Measurements from ENCODE around the gene GATD1.

DNA sequence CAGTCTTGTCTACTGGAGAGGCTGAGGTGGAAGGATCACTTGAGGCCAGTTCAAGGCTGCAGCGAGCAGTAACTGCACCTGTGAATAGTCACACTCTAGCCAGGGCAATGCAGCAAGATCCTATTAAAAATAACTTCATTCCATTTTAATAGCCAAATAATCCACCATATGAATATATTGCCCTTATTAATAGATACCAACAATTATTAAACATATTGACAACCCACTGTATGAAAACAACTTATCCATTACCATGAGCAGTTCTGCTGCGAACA lies 10.4 kb downstream of the GATD1 start:
- TF ChIP-seq, protein P1, sequence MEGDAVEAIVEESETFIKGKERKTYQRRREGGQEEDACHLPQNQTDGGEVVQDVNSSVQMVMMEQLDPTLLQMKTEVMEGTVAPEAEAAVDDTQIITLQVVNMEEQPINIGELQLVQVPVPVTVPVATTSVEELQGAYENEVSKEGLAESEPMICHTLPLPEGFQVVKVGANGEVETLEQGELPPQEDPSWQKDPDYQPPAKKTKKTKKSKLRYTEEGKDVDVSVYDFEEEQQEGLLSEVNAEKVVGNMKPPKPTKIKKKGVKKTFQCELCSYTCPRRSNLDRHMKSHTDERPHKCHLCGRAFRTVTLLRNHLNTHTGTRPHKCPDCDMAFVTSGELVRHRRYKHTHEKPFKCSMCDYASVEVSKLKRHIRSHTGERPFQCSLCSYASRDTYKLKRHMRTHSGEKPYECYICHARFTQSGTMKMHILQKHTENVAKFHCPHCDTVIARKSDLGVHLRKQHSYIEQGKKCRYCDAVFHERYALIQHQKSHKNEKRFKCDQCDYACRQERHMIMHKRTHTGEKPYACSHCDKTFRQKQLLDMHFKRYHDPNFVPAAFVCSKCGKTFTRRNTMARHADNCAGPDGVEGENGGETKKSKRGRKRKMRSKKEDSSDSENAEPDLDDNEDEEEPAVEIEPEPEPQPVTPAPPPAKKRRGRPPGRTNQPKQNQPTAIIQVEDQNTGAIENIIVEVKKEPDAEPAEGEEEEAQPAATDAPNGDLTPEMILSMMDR (IDR thresholded peaks at IDR 0.05): no peak
- no peak for TF ChIP-seq POLR2A (IDR thresholded peaks at IDR 0.05)

Data from esophagus squamous epithelium (tissue), 4 donors.